Measurements from ENCODE around the gene C12orf56.
"Not testable (repeated sequence)": the region's sequence is repeated elsewhere in the genome, so short reads cannot be mapped to it uniquely, and the experiment has no call there.

Gene C12orf56

DNA sequence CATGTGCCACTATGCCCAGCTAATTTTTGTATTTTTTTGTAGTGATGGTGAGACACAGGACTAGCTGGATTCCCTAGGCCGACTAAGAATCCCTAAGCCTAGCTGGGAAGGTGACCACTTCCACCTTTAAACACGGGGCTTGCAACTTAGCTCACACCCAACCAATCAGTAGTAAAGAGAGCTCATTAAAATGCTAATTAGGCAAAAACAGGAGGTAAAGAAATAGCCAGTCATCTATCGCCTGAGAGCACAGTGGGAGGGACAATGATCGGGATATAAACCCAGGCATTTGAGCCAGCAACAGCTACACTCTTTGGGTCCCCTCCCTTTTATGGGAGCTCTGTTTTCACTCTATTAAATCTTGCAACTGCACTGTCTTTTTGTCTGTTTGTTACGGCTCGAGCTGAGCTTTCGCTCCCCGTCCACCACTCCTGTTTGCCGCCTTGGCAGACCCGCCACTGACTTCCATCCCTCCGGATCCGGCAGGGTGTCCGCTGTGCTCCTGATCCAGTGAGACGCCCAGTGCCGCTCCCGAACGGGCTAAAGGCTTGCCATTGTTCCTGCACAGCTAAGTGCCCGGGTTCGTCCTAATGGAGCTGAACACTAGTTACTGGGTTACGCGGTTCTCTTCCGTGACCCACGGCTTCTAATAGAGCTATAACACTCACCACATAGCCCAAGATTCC is 70.9 kb downstream of the C12orf56 start:
- not testable (repeated sequence) for FAIRE-seq; DNase-seq (ENCODE audit: extremely low spot score, insufficient read length, low read depth)

DNA sequence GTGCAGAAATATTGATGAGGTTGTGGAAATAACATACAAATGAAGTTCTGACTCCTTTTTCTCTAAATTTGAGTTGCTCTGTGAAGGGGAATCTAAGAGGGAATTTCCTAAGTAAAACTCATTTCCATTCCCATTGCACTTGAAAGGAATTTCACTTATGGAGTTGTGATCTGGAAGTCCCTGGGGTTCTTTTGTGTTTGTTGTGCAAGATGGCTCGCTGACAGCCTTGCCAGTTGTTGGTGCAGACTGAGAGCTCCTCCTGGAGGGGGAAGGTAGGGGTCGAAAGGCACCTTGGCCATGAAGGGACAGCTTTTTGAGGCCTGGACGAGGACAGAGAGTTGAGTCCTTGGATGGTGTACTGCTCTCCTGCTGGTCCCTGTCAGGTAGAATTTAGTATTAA is 72.0 kb downstream of the C12orf56 start:
- no peak for FAIRE-seq
- no peak for DNase-seq (ENCODE audit: extremely low spot score, insufficient read length, low read depth)

DNA sequence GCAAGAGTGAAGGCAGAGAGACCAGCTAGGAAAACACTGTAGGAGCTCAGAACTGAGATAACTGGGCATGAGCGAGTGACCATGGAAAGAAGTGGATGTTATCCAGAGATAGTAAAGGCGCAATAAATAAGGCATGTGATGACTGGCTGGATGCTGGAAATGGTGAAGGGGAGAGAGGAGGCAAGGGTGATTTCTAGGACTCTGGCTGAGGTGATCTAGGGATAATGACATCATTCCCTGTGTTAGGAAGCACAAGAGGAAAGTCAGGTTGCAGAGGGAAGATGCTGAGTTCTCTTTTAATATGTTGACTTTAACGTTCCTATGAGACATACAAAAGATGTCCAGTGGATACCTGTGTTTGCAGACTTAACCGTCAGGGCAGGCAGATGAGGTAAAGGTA is 78.7 kb downstream of the C12orf56 start:
- no peak for DNase-seq (ENCODE audit: extremely low spot score, insufficient read length, low read depth)
- no peak for FAIRE-seq

DNA sequence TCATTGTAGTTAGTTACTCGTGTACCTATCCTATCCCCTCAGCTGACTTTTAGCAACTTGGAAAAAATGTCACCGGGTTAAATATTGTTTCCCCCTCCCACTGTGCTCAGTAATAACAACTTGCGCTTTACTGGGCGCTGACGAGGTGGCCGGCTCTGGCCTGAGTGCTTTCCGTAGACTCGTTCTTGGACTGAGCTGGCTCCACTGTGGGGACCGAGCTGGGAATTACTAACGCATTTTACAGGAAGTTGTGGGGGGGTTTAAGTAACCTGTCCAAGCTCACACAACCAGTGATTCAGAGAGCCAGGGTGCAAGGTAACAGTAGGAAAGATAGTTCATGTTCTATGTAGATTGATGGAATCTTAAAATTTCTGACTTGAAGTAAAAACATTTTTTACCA is 86.0 kb downstream of the C12orf56 start:
- no peak for DNase-seq (ENCODE audit: extremely low spot score, insufficient read length, low read depth)
- FAIRE-seq: no peak

DNA sequence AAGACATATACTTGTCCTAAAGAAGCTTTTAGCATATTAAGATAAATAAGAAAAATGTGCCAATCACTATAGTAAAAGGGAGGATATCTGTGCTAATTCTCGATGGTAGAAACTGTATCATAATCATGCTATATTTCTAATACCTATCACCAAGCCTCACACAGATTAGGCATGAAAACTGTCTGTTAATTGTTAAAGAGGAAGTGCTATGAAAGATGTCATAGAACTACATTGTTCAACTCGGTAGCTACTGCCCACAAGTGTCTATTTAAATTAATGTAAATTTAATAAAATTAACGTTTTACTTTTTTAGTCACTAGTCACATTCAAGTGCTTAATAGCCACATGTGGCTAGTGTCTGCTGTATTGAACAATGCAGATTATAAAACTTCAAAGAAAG is 90.9 kb downstream of the C12orf56 start:
- DNase-seq (ENCODE audit: extremely low spot score, insufficient read length, low read depth) (no peak), FAIRE-seq (no peak)

DNA sequence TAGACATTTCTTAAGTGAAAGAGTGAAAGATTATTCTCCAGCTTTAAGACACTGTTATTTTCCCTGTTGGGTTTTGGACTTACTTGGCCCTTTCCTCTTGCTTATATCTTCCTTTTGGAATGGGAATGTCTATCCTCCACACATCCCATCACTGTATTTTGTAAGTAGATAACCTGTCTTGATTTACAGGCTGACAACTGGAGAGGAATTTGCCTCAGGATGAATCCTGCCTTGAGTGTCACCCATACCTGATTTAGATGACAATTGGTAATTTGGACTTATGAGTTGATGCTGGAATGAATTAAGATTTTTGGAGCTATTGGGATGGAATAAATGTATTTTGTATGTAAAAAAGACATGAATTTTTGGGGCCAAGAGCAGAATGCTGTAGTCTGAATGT is 94.3 kb downstream of the C12orf56 start:
- FAIRE-seq: no peak
- no peak for DNase-seq (ENCODE audit: extremely low spot score, insufficient read length, low read depth)

DNA sequence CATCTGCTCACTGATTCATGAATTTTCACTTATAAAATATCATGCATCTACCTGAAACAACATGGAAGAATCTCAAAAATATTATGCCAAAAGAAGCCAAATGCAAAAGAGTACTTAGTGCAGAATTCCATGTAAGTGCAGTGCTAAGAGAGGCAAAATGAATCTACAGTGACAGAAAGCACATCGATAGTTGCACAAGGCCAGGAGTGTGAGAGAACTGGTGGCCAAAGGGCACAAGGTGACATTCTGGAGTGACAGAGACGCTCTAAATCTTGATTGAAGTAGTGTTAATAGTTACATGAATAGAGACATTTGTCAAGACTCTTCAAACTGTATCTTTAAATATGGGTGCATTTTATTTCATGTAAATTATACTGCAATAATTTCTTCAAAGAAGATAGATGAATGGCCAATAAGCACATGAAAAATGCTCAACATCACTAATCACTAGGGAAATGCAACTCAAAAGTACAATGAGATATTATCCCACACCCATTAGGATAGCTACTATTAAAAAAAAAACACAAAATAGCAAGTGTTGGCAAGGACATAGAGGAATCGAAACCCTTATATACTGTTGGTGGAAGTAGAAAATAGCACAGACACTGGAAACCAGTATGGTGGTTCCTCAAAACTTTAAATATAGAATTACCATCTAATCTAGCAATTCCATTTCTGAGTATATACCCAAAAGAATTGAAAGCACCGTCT is 96.7 kb downstream of the C12orf56 start:
- no peak for DNase-seq (ENCODE audit: extremely low spot score, insufficient read length, low read depth)
- no peak for FAIRE-seq

DNA sequence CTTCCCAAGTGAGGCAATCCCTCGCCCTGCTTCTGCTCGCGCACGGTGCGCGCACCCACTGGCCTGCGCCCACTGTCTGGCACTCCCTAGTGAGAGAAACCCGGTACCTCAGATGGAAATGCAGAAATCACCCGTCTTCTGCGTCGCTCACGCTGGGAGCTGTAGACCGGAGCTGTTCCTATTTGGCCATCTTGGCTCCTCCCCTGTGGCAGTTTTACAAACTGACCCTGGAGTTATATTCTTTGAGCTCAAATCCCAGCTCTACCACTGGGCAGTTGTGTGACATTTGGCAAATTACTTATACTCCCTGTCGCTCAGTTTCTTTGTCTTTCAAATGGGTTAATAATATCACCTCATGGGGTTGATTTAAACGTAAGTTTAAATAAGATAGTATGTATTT is 97.4 kb downstream of the C12orf56 start:
- FAIRE-seq; DNase-seq (ENCODE audit: extremely low spot score, insufficient read length, low read depth): not testable (repeated sequence)

DNA sequence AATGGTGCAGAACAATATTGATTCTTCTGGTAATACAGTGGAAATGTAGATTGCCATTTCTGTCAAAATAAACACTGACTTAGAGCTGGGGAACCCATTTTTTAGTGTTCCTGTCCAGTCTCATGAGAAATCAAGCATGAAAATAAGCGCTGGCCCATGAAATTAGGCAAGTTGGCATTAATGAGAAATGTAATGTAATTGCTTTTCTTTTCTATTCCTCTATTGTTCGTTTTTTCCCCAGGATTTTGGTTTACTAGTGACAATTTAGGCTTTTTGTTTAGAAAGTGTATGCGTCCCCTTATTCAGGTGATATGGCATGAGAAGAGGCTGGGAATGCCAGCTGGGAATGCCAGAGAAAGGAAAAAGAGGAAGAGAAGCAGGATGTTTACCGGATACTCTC is 104.0 kb downstream of the C12orf56 start:
- FAIRE-seq: no peak

DNA sequence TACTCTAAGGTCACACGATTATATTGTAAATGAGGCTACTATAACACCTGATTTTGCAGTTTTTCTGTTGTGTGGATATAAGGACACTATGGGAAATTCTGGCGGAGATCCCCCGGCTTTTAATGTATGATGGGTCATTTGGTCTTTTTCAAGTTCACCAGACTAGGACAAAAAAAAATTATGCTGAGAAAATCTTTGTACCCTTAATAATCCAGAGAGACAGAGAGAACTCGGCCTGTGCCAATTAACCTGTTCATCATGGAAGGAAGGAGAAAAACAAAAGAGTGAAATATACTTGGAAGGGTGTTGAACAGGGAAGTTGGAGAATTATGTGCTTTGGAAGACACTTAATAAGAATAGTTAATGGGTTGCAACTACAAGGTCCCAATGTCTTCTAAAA is 106.3 kb downstream of the C12orf56 start:
- FAIRE-seq (no peak), DNase-seq (ENCODE audit: extremely low spot score, insufficient read length, low read depth) (no peak)

More for the DNA sequence above, 104.0 kb downstream of the C12orf56 start:
- no peak for DNase-seq (ENCODE audit: extremely low spot score, insufficient read length, low read depth)

DNA sequence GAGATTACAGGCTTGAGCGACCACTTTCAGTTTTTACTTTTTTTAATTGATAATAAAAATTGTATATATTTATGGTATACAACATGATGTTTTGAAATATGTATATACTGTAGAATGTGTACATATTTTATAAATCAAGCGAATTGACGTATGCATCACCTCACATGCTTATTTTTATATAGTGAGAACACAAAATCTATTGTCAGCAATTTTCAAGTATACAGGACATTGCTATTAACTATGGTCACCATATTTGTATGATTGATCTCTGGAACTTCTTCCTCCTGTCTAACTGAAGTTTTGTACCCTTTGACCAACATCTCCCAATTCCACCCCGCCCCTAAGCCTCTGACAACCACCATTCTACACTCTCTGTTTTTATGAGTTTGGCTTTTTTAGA is 112.1 kb downstream of the C12orf56 start:
- DNase-seq (ENCODE audit: extremely low spot score, insufficient read length, low read depth) (no peak), FAIRE-seq (no peak)

DNA sequence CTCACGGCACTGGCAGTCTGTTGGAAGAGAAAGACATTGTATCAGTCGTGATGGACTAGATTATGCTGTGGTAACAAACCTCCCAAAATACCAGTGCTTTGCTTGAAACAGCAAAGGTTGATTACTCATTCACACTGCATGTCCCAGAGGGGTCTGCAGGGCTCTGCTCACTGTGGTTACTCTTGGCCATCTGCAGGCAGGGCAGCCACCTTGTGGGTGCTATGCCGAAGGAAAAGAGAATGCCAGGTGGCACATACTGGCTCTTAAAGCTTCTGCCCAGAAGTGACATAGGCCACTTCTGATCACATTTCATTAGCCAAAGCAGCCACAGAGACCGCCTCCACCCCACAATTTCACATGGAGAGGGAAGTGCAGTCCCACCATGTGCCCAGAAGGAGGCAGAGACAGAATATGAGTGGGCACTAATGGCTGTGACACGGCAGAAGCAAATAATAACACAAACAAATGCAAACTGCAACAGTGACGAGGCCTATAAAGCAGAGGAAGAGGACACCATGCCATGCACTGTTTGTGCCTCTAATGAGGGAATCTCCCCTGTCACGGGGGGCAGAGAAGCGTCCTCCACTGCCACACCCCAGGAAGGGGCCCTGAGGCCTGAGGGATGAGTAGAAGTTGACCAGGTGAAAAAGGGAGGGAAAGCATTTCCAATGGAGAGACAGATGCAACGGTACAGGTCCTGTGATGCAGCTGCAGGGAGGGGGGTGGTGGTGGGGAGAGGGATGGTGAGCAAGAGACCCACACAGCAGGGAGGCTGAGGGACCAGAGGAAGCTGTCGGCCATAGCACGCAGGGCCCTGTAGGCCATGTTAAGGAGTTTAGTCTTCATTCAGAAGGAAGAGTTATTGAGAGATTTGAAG is 116.8 kb downstream of the C12orf56 start:
- DNase-seq (ENCODE audit: extremely low spot score, insufficient read length, low read depth): no peak
- FAIRE-seq: peak; percentile 29

DNA sequence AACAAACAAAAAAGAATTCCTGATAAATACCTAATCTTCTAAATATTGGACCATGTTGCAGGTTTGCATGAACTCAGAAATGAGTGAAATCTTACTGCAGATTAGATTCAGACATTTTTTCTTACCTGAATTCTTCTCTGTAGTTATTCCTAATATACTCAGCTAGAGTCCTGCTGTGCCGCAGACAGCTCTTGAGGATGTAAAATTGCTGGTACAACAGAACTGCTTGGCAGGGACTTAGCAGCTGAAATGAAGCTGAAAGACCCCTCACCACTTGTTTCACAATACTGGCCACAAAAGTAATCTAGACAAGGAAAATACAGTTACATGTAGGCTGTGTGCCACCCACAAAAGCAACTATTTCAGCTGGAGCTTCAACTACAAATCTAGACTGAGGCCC is 120.1 kb downstream of the C12orf56 start:
- FAIRE-seq (no peak), DNase-seq (ENCODE audit: extremely low spot score, insufficient read length, low read depth) (no peak)

DNA sequence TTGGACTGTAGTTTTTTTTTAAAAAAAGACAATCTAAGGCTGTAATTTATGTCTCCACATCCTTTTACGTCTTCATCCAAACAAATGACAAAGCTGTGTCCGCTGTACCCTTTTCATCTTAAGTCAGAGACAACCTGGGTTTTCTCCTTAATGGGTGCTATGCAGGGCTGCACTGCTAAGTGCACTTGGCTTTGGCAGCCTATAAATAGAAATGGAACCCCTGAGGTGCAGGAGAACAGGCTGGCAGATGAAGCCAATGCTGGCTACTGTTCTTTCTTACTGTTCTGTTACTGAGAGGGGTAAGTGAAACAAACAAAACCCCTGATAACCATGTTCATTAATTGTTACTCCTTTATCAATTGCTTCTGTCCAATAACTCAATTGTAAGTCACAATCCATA is 121.4 kb downstream of the C12orf56 start:
- DNase-seq (ENCODE audit: extremely low spot score, insufficient read length, low read depth) (no peak), FAIRE-seq (no peak)

DNA sequence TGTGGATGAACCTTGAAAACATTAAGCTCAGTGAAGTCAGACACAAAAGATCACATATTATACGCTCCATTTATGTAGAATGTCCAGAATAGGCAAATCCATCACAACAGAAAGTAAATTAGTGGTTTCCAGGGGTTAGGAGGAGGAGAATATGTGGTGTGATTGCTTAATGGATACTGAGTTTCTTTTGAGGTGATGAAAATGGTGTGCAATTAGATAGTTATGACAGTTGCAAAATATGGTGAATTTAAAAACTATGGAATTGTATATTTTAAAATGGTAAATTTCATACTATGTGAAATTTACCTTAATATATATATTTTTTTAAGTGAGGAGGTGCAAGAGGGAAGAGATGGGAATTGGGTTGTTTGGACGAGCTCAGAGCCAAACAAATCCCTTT is 122.1 kb downstream of the C12orf56 start:
- no peak for FAIRE-seq

DNA sequence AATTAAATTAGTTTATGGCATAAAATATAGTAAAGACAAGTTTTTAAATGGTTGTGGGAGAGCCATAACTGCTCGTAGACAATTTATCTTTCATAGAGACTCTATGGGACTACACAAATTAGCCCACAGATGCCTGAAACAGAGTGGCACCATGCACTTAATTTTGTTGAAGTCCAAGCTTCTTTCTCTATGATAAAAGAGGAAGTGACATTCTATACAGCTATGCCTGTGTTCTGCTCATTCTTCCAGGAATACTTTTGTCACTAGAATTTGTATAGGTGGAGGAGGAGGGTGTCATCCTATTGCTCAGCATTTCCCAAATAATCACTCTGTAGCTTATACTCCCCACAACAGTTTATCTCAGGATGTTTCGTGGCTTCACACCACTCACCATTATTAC is 124.7 kb downstream of the C12orf56 start:
- FAIRE-seq (peak; percentile 53), DNase-seq (ENCODE audit: extremely low spot score, insufficient read length, low read depth) (no peak)

More for the DNA sequence above, 122.1 kb downstream of the C12orf56 start:
- no peak for DNase-seq (ENCODE audit: extremely low spot score, insufficient read length, low read depth)

DNA sequence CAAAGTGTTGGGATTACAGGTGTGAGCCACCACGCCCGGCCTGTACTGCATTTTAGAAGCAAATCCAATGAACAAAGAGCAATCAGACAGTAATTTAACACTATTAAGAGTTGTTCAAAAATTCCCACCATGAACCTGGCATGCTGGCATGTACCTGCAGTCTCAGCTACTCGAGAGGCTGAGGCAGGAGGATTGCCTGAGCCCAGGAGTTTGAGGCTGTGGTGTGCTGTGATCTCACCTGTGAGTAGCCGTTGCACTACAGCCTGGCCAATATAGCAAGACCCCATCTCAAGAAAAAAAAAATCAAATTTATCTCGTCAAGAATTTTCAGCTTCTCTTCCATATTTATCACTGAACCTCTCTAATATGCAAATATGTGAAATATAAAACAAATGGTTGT is 128.7 kb downstream of the C12orf56 start:
- FAIRE-seq: no peak
- DNase-seq (ENCODE audit: extremely low spot score, insufficient read length, low read depth): no peak

DNA sequence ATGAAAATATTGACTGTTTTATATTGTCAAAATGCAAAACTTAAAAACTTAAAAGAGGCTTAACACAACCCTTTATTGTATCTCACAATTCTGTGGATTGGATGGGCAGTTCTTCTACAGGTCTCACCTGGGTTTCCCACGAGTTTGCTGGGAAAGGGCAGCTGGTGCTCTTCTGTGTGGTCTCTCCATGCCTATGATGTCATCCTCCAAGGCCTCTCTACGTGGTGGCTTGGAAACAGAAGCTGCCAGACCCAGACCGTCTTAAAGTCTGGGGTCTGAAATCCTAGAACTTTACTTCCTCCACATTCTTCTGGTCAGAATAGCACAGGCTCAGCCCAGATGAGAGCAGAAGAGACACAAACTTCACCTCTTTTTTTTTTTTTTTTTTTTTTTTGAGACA is 132.0 kb downstream of the C12orf56 start:
- no peak for FAIRE-seq
- no peak for DNase-seq (ENCODE audit: extremely low spot score, insufficient read length, low read depth)

DNA sequence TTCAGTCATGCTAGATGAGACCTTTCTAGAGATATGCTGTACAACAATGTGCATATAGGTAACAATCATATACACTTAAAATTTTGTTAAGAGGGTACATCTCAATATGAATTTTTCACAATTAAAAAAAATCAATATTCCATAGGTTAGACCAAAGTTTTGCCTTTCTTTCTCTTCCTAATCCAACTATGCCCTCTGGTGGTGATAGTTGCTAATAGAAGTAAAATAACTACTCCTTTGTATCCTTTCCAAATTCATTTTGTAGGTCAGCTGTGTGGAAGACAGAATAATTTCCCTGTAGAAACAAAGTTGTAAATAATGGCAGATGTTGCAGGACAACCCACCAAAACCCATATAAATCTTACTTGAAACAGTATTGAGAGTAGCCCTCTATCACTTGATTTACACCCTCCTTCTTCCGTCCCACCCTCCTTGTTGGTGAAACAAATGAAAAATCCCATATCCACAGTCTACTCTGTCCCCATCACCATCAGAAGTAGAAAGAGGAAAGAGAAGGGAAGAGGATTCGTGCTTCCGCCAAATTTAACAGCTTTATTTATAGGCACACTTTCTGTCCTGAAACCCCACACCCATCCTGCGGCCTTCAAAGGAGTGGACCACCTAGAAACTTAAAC is 134.3 kb downstream of the C12orf56 start:
- peak; percentile 42 for FAIRE-seq

DNA sequence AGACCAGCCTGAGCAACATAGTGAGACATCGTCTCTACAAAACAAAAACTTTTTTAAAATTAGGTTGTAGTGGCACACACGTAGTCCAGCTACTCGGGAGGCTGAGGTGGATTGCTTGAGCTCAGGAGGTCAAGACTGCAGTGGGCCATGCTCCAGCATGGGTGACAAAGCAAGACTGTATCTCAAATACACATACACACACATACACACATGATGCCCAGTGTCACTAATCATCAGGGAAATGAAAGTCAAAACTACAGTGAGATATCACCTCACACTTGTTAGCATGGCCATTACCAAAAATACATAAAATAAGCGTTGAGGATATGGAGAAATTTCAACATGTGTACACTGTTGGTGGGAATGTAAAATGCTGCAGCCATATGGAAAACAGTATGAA is 135.3 kb downstream of the C12orf56 start:
- DNase-seq (ENCODE audit: extremely low spot score, insufficient read length, low read depth) (no peak), FAIRE-seq (no peak)

More for the DNA sequence above, 134.3 kb downstream of the C12orf56 start:
- DNase-seq (ENCODE audit: extremely low spot score, insufficient read length, low read depth): no peak

Data from GM18507 (cell line).